ENCODE measurements around the gene PNKP. TPM values are rescaled to one million over a fixed set of nuclear protein-coding genes. Genes with fewer than 3 reads are reported as not detected.

PNKP gene
- total RNA-seq, 1 donor from 2014 or later, result 83.2 TPM

- Histone ChIP-seq H3K36me3 (no peaks in the 10 kb centered on the region), H3K9me3 (no peaks in the 10 kb centered on the region), H3K4me1 (peaks cover 9% of the 10 kb centered on the region), H3K27me3 (no peaks in the 10 kb centered on the region), H3K4me3 (peak overlapping the region; percentile 81), H3K27ac (peak overlapping the region; percentile 99)
- no peak for DNase-seq
- intact Hi-C loops (cut with DNase I), result no loop called here
- ATAC-seq, result no peak
- no peak for TF ChIP-seq CTCF (IDR thresholded peaks at IDR 0.05)
Observed at GRCh38 chr19:49816590-49816989, 50.8 kb downstream of the PNKP start.

- DNase-seq (no peak), ATAC-seq (no peak)
- Histone ChIP-seq H3K4me3 (peak overlapping the region; percentile 57), H3K36me3 (no peaks in the 10 kb centered on the region), H3K27me3 (no peaks in the 10 kb centered on the region), H3K27ac (peak overlapping the region; percentile 87), H3K4me1 (peaks cover 10% of the 10 kb centered on the region), H3K9me3 (no peaks in the 10 kb centered on the region)
- no peak for TF ChIP-seq CTCF (IDR thresholded peaks at IDR 0.05)
- intact Hi-C loops (cut with DNase I), result no loop called here
Observed at GRCh38 chr19:49814010-49814409, 53.4 kb downstream of the PNKP start.

GRCh38 chr19:49812997-49813861 is 54.1 kb downstream of the PNKP start, which contains the start of gene FUZ:
FUZ (minus strand) TSS chr19:49813292; CDS start chr19:49813106, 186 bp downstream.
- H3K9me3 ChIP-seq, result no peaks in the 10 kb centered on the region
- intact Hi-C loops (cut with DNase I), result no loop called here
- H3K4me1 ChIP-seq, result peaks cover 8% of the 10 kb centered on the region
- H3K4me3 ChIP-seq, result peak within 1 kb of the TSS; percentile 57
- no peaks in the 10 kb centered on the region for H3K27me3 ChIP-seq
- H3K36me3 ChIP-seq, result no peaks in the 10 kb centered on the region
- DNase-seq (peak; percentile 97), ATAC-seq (peak; percentile 78)
- peak within 1 kb of the TSS; percentile 87 for H3K27ac ChIP-seq
- peak; percentile 29 for TF ChIP-seq CTCF (IDR thresholded peaks at IDR 0.05)

GRCh38 chr19:49812452-49812996 is 54.9 kb downstream of the PNKP start:
- no peaks in the 10 kb centered on the region for H3K27me3 ChIP-seq
- TF ChIP-seq CTCF (IDR thresholded peaks at IDR 0.05), result no peak
- H3K27ac ChIP-seq, result peak overlapping the region; percentile 87
- no peak for DNase-seq
- intact Hi-C loops (cut with DNase I), result no loop called here
- H3K9me3 ChIP-seq, result no peaks in the 10 kb centered on the region
- H3K36me3 ChIP-seq, result no peaks in the 10 kb centered on the region
- ATAC-seq, result no peak
- peaks cover 8% of the 10 kb centered on the region for H3K4me1 ChIP-seq
- peak overlapping the region; percentile 57 for H3K4me3 ChIP-seq

GRCh38 chr19:49811328-49811727 is 56.0 kb downstream of the PNKP start:
- no peak overlapping the region for H3K4me3 ChIP-seq
- TF ChIP-seq CTCF (IDR thresholded peaks at IDR 0.05), result no peak
- peaks cover 8% of the 10 kb centered on the region for H3K4me1 ChIP-seq
- no peaks in the 10 kb centered on the region for H3K27me3 ChIP-seq
- H3K27ac ChIP-seq, result no peak overlapping the region
- intact Hi-C loops (cut with DNase I), result no loop called here
- H3K36me3 ChIP-seq, result no peaks in the 10 kb centered on the region
- DNase-seq (no peak), ATAC-seq (no peak)
- H3K9me3 ChIP-seq, result no peaks in the 10 kb centered on the region

Small RNA genes lying within 50 kb of the gene (microRNA-seq; reads per million reads assigned to microRNA genes)
- gene MIR4749 (ENCODE audit: borderline microRNAs expressed) (not detected), gene MIR4750 (ENCODE audit: borderline microRNAs expressed) (0.50 reads per million), gene MIR6800 (ENCODE audit: borderline microRNAs expressed) (not detected)

Other genes starting within 250 kb of the PNKP start
- 138 TPM for gene RRAS, start 227.4 kb downstream of the PNKP start, total RNA-seq
- 67.9 TPM for gene SCAF1, start 225.4 kb downstream of the PNKP start, total RNA-seq
- gene IRF3, start 201.7 kb downstream of the PNKP start, total RNA-seq, result 86.4 TPM
- gene BCL2L12, start 201.6 kb downstream of the PNKP start, total RNA-seq, result 15.8 TPM
- gene PRMT1, start 190.3 kb downstream of the PNKP start, total RNA-seq, result 90.8 TPM
- gene ADM5, start 178.0 kb downstream of the PNKP start, total RNA-seq, result 1.9 TPM
- gene CPT1C, start 176.5 kb downstream of the PNKP start, total RNA-seq, result 6.1 TPM
- 0.43 TPM for gene TSKS, start 104.3 kb downstream of the PNKP start, total RNA-seq
- gene AP2A1, start 100.6 kb downstream of the PNKP start, total RNA-seq, result 61.2 TPM
- gene FUZ, start 54.3 kb downstream of the PNKP start, total RNA-seq, result 20.1 TPM
- 45.9 TPM for gene MED25, start 49.3 kb downstream of the PNKP start, total RNA-seq
- 104 TPM for gene PTOV1, start 16.4 kb downstream of the PNKP start, total RNA-seq
- 29.4 TPM for gene AKT1S1, start 9.8 kb upstream of the PNKP start, total RNA-seq
- 57.1 TPM for gene TBC1D17, start 10.1 kb upstream of the PNKP start, total RNA-seq
- 1.8 TPM for gene IL4I1, start 29.3 kb upstream of the PNKP start, total RNA-seq
- 14.1 TPM for gene ATF5, start 61.6 kb upstream of the PNKP start, total RNA-seq
- gene NUP62, start 61.9 kb upstream of the PNKP start, total RNA-seq, result 39.3 TPM
- 2.5 TPM for gene SIGLEC11, start 93.6 kb upstream of the PNKP start, total RNA-seq
- gene VRK3, start 157.8 kb upstream of the PNKP start, total RNA-seq, result 39.5 TPM
- gene ZNF473, start 158.4 kb upstream of the PNKP start, total RNA-seq, result 8.4 TPM